ENCODE results near the gene TRIP11. TPM values are rescaled to one million over a fixed set of nuclear protein-coding genes. Genes with fewer than 3 reads are reported as not detected.

The TRIP11 gene
- total RNA-seq, 1 experiment from 2014 or later, result 31.6 TPM

Other genes starting within 250 kb of the TRIP11 start
- gene TC2N, start 172.5 kb downstream of the TRIP11 start, total RNA-seq (2014; rRNA removed; shearing (Covaris generic); ENCODE audit: low replicate concordance), result not detected in 2 replicates
- not detected in 2 replicates for gene FBLN5, start 92.4 kb downstream of the TRIP11 start, total RNA-seq (2014; rRNA removed; shearing (Covaris generic); ENCODE audit: low replicate concordance)
- gene ATXN3, start 66.5 kb upstream of the TRIP11 start, total RNA-seq (2014; rRNA removed; shearing (Covaris generic); ENCODE audit: low replicate concordance), result 75.2 and 92.0 TPM in 2 replicates
- 873 and 892 TPM in 2 replicates for gene NDUFB1, start 81.6 kb upstream of the TRIP11 start, total RNA-seq (2014; rRNA removed; shearing (Covaris generic); ENCODE audit: low replicate concordance)
- gene CPSF2, start 81.9 kb upstream of the TRIP11 start, total RNA-seq (2014; rRNA removed; shearing (Covaris generic); ENCODE audit: low replicate concordance), result 63.3 and 76.2 TPM in 2 replicates

Data from Karpas-422 (cell line).